ENCODE data around the gene RARB. TPM values are rescaled to one million over a fixed set of nuclear protein-coding genes. Genes with fewer than 3 reads are reported as not detected.

The RARB gene
- polyA plus RNA-seq, 1 donor from 2014 or later: 13.2 TPM

DNA sequence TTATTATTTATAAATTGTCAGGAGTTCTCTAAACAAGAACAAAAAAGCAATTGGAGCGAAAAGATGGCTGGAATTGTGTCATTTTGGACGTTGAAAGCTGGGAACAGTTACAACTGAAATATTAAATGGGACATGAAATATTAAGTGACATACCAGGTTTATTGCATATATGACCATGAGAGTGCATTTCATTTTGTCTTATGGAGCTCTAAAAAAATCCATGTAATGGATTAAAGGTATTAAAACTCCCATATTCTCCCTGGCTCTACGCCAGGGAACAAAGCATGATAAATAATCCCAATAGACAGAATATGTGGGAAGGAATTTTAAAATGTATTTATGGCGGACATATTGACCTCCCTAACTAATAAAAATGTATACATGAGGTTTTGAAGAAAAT lies 17.7 kb downstream of the RARB start:
- H3K27ac ChIP-seq (ENCODE audit: low read length): no peak overlapping the region
- no peak overlapping the region for H3K4me2 ChIP-seq (ENCODE audit: low read length)
- H3K4me3 ChIP-seq (ENCODE audit: low read length): no peak overlapping the region
- TF ChIP-seq, protein P1, sequence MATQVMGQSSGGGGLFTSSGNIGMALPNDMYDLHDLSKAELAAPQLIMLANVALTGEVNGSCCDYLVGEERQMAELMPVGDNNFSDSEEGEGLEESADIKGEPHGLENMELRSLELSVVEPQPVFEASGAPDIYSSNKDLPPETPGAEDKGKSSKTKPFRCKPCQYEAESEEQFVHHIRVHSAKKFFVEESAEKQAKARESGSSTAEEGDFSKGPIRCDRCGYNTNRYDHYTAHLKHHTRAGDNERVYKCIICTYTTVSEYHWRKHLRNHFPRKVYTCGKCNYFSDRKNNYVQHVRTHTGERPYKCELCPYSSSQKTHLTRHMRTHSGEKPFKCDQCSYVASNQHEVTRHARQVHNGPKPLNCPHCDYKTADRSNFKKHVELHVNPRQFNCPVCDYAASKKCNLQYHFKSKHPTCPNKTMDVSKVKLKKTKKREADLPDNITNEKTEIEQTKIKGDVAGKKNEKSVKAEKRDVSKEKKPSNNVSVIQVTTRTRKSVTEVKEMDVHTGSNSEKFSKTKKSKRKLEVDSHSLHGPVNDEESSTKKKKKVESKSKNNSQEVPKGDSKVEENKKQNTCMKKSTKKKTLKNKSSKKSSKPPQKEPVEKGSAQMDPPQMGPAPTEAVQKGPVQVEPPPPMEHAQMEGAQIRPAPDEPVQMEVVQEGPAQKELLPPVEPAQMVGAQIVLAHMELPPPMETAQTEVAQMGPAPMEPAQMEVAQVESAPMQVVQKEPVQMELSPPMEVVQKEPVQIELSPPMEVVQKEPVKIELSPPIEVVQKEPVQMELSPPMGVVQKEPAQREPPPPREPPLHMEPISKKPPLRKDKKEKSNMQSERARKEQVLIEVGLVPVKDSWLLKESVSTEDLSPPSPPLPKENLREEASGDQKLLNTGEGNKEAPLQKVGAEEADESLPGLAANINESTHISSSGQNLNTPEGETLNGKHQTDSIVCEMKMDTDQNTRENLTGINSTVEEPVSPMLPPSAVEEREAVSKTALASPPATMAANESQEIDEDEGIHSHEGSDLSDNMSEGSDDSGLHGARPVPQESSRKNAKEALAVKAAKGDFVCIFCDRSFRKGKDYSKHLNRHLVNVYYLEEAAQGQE (IDR thresholded peaks at IDR 0.05; ENCODE audit: borderline replicate concordance): no peak
- no peak for TF ChIP-seq SMC3 (conservative IDR thresholded peaks at IDR 0.05; ENCODE audit: poor library complexity)
- TF ChIP-seq MXI1 (conservative IDR thresholded peaks at IDR 0.05; ENCODE audit: poor library complexity, severe bottlenecking): no peak
- no peak for TF ChIP-seq EP300 (conservative IDR thresholded peaks at IDR 0.05; ENCODE audit: poor library complexity, severe bottlenecking)
- TF ChIP-seq, protein P2, sequence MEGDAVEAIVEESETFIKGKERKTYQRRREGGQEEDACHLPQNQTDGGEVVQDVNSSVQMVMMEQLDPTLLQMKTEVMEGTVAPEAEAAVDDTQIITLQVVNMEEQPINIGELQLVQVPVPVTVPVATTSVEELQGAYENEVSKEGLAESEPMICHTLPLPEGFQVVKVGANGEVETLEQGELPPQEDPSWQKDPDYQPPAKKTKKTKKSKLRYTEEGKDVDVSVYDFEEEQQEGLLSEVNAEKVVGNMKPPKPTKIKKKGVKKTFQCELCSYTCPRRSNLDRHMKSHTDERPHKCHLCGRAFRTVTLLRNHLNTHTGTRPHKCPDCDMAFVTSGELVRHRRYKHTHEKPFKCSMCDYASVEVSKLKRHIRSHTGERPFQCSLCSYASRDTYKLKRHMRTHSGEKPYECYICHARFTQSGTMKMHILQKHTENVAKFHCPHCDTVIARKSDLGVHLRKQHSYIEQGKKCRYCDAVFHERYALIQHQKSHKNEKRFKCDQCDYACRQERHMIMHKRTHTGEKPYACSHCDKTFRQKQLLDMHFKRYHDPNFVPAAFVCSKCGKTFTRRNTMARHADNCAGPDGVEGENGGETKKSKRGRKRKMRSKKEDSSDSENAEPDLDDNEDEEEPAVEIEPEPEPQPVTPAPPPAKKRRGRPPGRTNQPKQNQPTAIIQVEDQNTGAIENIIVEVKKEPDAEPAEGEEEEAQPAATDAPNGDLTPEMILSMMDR (IDR thresholded peaks at IDR 0.05; ENCODE audit: poor library complexity, severe bottlenecking): no peak
- no peak for TF ChIP-seq TAF1 (IDR thresholded peaks at IDR 0.05; ENCODE audit: low read depth)
- no peak for TF ChIP-seq POLR2AphosphoS5 (IDR thresholded peaks at IDR 0.05)
- no peak for TF ChIP-seq EZH2 (IDR thresholded peaks at IDR 0.05; ENCODE audit: borderline replicate concordance, insufficient read depth, low read length, poor library complexity, severe bottlenecking)
- no peak for TF ChIP-seq RAD21 (conservative IDR thresholded peaks at IDR 0.05)
- no peak overlapping the region for H3K9ac ChIP-seq (ENCODE audit: low read length)
- no peaks in the 10 kb centered on the region for H3F3A ChIP-seq (ENCODE audit: insufficient read depth, low read length, poor library complexity, severe bottlenecking)
- no peaks in the 10 kb centered on the region for H4K20me1 ChIP-seq (ENCODE audit: insufficient read depth)
- H3K9me3 ChIP-seq (ENCODE audit: low read length): no peaks in the 10 kb centered on the region
- H3K9me2 ChIP-seq (ENCODE audit: insufficient read depth, low read length): no peaks in the 10 kb centered on the region
- H2AFZ ChIP-seq (ENCODE audit: low read depth, low read length): no peak overlapping the region
- H3K36me3 ChIP-seq (ENCODE audit: insufficient read depth, low read length): no peaks in the 10 kb centered on the region
- no peaks in the 10 kb centered on the region for H3K27me3 ChIP-seq (ENCODE audit: insufficient read depth, low read depth, low read length)
- H3K79me2 ChIP-seq (replicated peaks; ENCODE audit: insufficient read depth, low read length): no peaks in the 10 kb centered on the region

DNA sequence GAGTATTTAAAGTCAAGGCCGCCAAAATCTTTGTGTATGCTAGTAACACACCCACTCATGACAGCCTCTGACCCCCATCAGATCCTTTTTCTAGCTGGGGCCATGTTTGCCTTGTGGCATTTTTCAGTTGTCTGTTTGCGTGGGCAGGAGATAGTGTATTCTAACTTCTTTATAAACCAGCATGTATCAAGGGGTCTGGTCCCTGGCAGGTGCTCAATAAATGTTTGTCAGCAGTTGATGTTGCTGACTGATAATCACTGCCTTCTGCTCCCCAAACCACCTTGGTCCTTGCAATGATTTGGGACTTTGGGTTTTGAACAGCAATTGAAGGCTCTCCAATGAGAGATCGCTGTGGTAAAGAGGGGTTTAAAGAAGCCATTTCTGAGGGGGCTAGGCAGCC lies 19.2 kb downstream of the RARB start:
- Histone ChIP-seq H4K20me1 (ENCODE audit: insufficient read depth) (no peaks in the 10 kb centered on the region), H2AFZ (ENCODE audit: low read depth, low read length) (no peak overlapping the region), H3F3A (ENCODE audit: insufficient read depth, low read length, poor library complexity, severe bottlenecking) (no peaks in the 10 kb centered on the region), H3K79me2 (replicated peaks; ENCODE audit: insufficient read depth, low read length) (no peaks in the 10 kb centered on the region), H3K9me3 (ENCODE audit: low read length) (no peaks in the 10 kb centered on the region), H3K27me3 (ENCODE audit: insufficient read depth, low read depth, low read length) (no peaks in the 10 kb centered on the region), H3K36me3 (ENCODE audit: insufficient read depth, low read length) (no peaks in the 10 kb centered on the region), H3K4me3 (ENCODE audit: low read length) (no peak overlapping the region), H3K4me2 (ENCODE audit: low read length) (no peak overlapping the region), H3K27ac (ENCODE audit: low read length) (no peak overlapping the region), H3K9me2 (ENCODE audit: insufficient read depth, low read length) (no peaks in the 10 kb centered on the region), H3K9ac (ENCODE audit: low read length) (no peak overlapping the region)
- TF ChIP-seq RAD21 (conservative IDR thresholded peaks at IDR 0.05) (no peak), MXI1 (conservative IDR thresholded peaks at IDR 0.05; ENCODE audit: poor library complexity, severe bottlenecking) (no peak), TAF1 (IDR thresholded peaks at IDR 0.05; ENCODE audit: low read depth) (no peak), POLR2AphosphoS5 (IDR thresholded peaks at IDR 0.05) (no peak), SMC3 (conservative IDR thresholded peaks at IDR 0.05; ENCODE audit: poor library complexity) (no peak), EZH2 (IDR thresholded peaks at IDR 0.05; ENCODE audit: borderline replicate concordance, insufficient read depth, low read length, poor library complexity, severe bottlenecking) (no peak), EP300 (conservative IDR thresholded peaks at IDR 0.05; ENCODE audit: poor library complexity, severe bottlenecking) (no peak)
- TF ChIP-seq, protein P2 (IDR thresholded peaks at IDR 0.05; ENCODE audit: poor library complexity, severe bottlenecking): no peak
- TF ChIP-seq, protein P1 (IDR thresholded peaks at IDR 0.05; ENCODE audit: borderline replicate concordance): no peak

All from neural cell (in vitro differentiated cells).